ENCODE data around the gene MROH8.

The MROH8 gene

GRCh38 chr20:37198932-37199660 lies 19.7 kb upstream of the MROH8 start:
- DNase-seq: no peak

- DNase-seq: no peak
Observed at GRCh38 chr20:37194621-37195417, 15.5 kb upstream of the MROH8 start.

GRCh38 chr20:37193821-37194220 lies 14.5 kb upstream of the MROH8 start:
- DNase-seq: no peak

- DNase-seq: no peak
Observed at GRCh38 chr20:37193226-37193625, 13.9 kb upstream of the MROH8 start.

DNA sequence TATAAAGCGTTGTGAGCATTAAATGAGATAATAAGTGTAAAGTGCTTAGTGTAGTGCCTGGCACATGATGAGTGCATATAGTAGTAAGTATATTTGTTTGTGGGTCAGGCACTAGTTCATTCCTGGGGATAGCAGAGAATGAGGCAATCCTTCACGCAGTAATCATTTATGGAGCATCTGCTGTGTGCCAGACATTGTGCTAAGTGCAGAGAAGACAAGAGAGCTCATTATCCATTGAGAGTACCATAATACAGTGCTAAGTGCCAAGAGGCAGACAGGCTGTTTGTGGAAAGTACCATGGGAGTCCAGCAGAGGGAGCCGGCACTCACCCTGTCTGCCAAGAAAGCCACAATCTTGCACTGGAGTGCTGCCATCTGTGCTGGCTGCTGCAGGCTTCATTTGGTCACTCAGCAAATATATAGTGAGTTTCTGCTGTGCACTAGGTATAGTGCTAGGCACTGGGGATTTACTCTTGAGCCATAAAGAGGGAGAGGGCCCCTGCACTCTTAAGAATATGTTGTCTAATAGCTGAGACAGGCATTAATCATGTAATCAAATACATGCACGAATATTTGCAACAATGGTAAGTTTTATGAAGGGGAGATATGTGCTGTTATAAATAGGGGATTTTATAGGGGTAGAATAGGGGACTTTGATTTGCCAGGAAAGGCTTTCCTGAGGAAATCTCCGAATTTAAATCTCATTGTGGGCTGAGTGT lies 12.9 kb upstream of the MROH8 start:
- peak; percentile 75 for DNase-seq

DNA sequence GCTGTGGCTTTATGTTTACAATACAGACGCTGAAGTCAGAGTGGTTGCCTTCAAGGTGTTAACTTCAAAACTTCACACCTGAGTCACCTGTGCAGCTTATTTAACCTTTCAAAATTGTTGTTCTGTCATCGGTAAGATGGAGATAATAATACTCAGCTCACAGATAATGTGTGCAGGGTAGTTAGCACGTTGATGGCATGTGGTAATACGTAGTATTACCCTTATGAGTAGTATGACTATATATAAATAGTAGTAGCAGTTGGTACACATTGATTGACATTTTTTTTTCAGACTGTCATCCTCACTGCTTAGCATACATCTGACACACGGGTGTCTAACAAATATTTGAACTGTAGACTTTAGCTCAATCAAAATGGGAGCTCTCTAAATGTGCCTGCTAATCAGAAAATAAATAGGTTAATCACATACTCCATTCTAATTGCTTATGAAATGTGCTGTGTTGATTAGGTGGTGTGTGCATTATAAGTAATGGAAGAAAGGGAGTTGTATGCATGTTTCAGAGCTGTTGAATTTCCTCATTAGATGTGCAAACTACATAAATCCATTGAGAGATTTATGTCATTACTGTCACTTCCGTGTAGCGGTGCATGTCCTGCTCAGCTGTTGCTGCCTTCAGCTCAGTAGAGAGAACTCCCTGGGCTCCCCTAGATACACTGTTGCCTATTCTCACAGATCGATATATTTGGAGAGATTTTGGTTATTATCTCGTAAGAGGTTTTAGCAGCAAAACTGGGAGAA lies 11.2 kb upstream of the MROH8 start:
- DNase-seq: no peak

DNA sequence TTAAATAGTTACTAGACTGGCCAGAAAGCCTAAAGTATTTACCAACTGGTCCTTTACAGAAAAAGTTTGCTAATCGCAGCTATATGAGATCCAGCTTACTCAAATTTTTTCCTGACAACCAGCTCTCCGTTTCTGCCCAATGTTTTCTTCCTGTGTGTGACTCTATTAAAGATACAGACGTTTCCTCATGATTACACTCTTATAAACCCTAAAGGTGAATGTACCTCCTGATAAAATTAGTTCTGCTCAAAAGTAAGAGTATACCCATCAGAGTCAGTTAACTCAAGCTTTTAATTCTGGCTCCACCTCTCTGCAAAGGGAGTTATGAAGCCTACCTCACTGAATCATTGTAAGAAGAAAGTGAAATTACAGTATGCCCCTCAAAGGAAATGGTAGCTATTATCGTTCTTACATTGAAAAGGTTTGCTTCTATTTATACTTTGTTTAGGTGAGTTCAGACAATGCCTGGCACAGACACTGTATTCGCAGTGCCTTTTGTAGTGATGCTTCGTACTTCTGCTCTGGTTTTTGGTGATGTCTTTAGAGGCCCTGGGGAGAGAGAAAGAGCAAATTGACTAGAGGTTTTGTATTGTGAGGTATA lies 10.2 kb upstream of the MROH8 start:
- DNase-seq: no peak

- no peak for DNase-seq
Observed at GRCh38 chr20:37188787-37189186, 9.4 kb upstream of the MROH8 start.

GRCh38 chr20:37185686-37186085 lies 6.3 kb upstream of the MROH8 start:
- no peak for DNase-seq

DNA sequence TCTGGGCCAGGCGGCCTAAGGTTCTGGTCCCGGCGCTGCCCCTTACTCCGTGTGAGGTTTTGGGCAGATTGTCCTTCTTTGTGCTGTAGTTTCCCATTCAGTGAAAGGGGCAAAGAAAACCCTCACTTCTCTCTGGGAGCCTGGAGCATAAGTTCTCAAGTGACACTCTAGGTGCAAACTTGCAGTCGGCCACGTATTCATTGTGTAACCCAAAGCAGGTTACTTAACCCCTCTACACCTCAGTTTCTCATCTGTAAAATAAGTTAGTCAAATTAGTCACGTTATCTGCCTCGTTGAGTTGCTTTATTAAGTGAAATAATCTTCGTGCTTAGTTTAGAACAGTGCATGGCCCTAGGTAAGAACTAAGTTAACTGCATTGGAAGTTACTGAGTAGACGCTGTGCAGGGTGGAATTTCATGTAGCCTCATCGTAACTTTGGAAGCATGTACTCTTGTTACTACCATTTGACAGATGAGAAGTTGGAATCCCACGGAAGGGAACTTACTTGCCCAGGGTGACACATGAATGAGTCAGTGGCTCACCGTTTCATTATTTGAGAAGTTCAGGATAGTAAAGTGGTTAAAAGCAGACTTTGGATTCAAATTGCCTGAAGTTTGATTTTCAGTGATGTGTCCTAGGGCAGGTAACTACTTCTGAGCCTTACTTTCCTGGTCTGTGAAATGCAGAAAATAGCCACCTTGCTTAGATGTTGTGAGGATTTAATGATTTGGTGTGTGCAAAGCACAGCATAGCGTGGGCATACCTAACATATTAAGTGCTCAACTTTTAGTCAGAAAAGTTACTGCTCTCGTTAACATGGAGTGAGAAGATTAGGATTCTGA lies 556 bp upstream of the MROH8 start:
- DNase-seq: no peak

DNA sequence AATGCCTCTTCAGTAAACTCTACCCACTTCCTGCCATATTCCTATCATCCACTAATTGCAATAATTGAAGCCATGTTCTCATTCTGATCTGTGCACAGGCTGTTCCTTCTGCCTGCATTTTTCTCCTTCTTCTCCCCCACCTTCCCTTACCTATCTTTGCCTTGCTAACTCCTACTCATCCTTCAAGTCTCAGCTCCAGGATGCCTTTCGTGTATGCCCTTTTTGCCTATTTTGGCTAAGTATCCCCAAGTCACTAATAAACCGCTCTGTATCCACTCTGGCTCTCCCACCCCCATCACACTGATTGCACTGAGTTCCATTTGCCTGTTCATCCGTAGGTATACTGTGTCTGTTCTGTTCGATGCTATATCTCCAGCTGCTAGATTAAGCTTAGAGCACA lies 6.5 kb downstream of the MROH8 start:
- DNase-seq: no peak

- no peak for DNase-seq
Observed at GRCh38 chr20:37166867-37167266, 12.5 kb downstream of the MROH8 start.

GRCh38 chr20:37165031-37165430 lies 14.3 kb downstream of the MROH8 start:
- DNase-seq: no peak

DNA sequence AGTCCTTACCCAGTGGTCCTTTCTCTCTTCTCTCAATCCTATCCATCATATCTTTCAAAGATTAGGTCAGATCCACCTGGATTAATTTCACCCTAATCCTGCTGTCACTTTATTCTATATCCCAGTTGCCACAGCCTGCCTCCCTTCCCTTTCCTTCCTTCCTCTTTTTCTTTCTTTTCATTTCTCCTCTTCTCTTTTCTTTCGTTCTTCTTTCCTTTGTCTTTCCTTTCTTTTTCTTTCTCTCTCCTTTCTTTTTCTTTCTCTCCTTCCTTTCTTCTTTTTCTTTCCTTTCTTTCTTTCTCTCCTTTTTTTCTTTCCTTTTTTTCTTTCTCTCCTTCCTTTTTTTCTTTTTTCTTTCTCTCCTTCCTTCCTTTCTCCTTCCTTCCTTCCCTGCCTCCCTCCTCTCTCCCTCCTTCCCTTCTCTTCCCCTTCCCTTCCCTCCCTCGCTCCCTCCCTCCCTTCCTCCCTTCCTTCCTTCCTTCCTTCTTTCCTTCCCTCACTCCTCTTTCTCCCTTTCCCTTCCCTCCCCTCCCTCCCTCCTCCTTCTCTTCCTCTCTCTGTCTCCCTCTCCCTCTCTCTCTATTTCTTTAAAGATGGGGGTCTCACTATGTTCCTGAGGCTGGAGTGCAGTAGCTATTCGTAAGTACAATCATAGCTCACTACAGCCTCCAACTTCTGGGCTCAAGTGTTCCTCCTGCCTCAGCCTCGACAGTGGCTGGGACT lies 15.4 kb downstream of the MROH8 start:
- DNase-seq: no peak

GRCh38 chr20:37162646-37163045 lies 16.7 kb downstream of the MROH8 start:
- no peak for DNase-seq

GRCh38 chr20:37161830-37162549 lies 17.4 kb downstream of the MROH8 start:
- no peak for DNase-seq

DNA sequence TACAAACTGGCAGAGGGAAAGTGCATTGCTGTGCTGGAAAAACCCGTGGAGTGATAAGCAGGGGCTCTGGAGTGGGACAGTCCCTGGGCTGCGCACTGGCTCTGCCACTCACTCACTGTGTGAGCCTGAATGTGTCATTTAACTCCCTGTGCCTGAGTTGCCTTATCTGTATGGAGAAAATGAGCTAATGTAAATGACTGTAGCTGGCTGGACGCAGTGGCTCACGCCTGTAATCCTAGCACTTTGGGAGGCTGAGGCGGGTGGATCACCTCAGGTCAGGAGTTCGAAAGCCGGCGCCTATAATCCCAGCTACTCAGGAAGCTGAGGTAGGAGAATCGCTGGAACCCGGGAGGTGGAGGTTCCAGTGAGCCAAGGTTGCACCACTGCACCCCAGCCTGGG lies 18.7 kb downstream of the MROH8 start:
- no peak for DNase-seq

DNA sequence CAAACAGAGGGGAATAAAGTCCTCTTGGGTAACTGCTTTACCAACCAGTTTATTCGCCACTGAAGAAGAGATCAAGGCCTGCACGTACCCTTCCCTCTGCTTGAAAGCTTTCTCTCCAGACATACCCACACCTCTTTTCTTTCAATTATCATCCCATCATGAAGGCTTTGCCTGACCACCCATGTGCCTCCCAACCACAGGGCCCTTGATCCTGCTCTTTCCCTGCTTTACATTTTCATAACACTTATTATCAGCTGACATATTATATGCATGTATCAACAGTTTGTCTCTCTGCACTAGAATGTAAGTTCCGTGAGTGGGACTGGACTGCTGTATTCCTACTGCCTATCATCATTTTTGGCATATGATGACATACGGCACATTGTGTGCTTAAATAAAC lies 21.1 kb downstream of the MROH8 start:
- no peak for DNase-seq

DNA sequence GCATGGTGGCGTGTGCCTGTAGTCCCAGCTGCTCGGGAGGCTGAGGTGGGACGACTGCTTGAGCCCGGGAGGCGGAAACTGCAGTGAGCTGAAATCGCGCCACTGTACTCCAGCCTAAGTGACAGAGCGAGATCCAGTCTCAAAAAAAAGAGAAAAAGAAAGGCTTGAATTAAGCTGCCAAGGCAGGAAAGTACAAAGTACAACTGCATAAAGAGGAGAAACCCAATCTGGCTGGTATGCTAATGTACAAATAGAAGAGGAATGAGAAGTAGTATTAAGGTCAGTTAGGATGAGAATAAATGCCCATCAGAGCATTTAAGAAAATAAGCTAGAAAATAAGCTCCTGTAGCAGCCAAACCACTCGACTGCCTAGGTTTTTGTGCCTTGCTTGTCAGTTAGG lies 23.4 kb downstream of the MROH8 start:
- DNase-seq: no peak

- no peak for DNase-seq
Observed at GRCh38 chr20:37154684-37155298, 24.6 kb downstream of the MROH8 start.

Measured in CD4-positive, alpha-beta T cell treated with Interleukin-4 for 1 hour (primary cell).